GM10266 (cell line): ENCODE data around the gene OTOGL.
"Not testable (repeated sequence)": the region's sequence is repeated elsewhere in the genome, so short reads cannot be mapped to it uniquely, and the experiment has no call there.

Experiments used
- DNase-seq: peaks from one replicate; pipeline ENCODE4 v3.0.0; 2012; ENCODE audit errors: extremely low spot score
- CTCF ChIP-seq: IDR thresholded peaks from 2 replicates; pipeline ENCODE4 v1.5.1; 2012; ENCODE audit warnings: mild to moderate bottlenecking, low read depth; ENCODE audit not compliant: control insufficient read depth, insufficient read depth; ENCODE audit errors: missing control alignments

OTOGL gene

GRCh38 chr12:80059102-80059501 is 40.2 kb upstream of the OTOGL start:
- no peak for DNase-seq
- TF ChIP-seq CTCF, result no peak

GRCh38 chr12:80059875-80060274 is 39.5 kb upstream of the OTOGL start:
- no peak for TF ChIP-seq CTCF
- no peak for DNase-seq

GRCh38 chr12:80064269-80064668 is 35.1 kb upstream of the OTOGL start:
- TF ChIP-seq CTCF, result no peak
- no peak for DNase-seq

- TF ChIP-seq CTCF, result no peak
- no peak for DNase-seq
Measured at GRCh38 chr12:80064951-80065350, 34.4 kb upstream of the OTOGL start.

- no peak for TF ChIP-seq CTCF
- DNase-seq, result no peak
Measured at GRCh38 chr12:80068173-80068572, 31.2 kb upstream of the OTOGL start.

- DNase-seq, result not testable (repeated sequence)
Measured at GRCh38 chr12:80083892-80084614, 15.3 kb upstream of the OTOGL start.

- DNase-seq, result no peak
- TF ChIP-seq CTCF, result no peak
Measured at GRCh38 chr12:80086025-80086424, 13.3 kb upstream of the OTOGL start.

- no peak for DNase-seq
- TF ChIP-seq CTCF, result no peak
Measured at GRCh38 chr12:80087486-80088213, 11.7 kb upstream of the OTOGL start.
